Measurements from ENCODE around the gene BICD1.

The BICD1 gene

DNA sequence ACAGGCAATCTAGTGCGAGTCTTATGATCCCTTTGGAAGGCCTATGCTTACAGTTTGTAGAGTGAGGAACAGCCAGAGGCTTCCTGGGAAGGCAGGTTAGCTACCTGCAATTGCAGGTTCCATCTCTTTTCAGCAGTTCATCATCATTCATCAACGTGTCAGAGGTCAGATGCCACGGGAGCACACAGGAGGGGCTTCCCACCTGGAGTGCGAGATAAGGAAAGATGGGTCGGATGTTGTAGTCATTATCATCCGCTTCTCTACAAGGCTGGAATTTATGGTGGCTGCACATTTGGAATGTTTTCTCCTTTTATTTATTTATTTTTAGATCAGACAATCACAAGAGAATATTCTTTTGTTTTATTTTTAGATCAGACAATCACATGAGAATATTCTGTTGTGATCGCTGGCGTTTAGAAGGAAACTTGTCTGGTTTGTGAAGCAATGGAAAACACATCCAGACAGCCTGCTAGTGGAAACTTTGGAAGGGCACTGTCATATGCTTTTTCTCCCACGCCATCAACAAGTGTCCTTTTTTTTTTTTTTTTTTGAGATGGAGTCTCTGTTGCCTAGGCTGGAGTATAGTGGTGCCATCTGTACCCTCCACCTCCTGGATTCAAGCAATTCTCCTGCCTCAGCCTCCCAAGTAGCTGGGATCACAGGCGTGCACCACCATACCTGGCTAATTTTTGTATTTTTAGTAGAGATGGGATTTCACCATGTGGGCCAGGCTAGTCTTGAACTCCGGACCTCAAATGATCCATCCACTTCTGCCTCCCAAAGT is 1.9 kb upstream of the BICD1 start:
- no peak for DNase-seq

DNA sequence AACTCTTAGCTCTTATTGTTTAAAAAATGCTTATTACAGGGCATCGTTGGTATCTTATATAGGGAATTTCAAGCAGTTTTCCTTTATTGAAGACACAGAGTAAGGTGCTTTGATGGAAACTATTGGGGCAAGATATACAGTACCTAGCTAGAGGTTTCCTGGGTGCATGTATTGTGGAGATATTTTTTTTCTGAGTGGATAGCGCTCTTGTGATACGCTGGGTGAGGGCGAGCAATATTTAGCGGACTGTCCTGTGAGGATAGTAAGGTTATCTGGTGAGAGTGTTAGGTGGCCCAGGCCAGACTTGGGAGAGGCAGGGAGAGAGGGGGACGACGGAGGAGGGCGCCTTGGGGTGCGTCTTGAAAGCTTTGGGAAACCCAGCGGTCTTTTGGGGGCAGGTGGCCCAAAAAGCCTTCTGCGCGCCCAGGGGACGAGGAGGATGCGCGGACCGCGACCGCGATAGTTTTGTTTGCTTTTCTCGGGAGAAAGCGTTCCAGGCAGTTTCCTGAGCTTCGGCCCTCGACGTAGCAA is 596 bp upstream of the BICD1 start:
- DNase-seq: no peak

DNA sequence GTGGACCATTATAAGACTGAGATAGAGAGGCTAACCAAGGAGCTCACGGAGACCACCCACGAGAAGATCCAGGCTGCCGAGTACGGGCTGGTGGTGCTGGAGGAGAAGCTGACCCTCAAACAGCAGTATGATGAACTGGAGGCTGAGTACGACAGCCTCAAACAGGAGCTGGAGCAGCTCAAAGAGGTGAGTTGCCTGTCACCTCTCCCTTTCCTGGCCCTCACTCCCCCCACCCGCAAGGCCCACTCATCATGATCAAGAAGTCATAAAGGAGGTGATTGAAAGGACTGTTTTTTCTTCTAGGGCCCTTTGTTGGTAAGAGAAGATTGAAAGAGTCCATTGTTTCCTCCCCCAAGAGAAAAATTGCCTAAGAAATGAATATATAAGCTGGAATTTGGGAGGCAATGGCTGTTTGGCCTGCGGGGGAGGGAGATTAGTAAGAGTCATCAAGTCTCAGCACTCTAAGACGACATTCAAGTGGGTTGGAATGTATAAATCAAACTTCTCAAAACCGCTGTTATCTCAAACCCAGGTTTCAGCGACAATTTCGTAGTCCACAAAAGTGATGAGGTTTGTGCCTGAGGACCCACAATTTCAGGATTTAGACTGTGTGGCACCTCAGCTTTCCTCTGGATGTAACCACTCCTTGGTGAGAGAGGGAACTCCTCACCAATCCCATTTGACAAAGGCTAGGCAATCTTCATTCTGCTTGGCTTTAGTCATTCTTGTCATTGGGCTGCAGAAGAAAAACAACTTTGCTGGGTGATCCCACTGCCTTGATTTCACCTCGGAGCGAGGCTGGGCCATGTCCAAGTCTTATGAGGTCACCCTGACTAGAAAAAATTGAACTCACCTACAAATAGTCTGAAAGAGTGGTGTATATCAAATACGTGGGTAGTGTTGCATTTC is 966 bp downstream of the BICD1 start:
- DNase-seq: no peak

DNA sequence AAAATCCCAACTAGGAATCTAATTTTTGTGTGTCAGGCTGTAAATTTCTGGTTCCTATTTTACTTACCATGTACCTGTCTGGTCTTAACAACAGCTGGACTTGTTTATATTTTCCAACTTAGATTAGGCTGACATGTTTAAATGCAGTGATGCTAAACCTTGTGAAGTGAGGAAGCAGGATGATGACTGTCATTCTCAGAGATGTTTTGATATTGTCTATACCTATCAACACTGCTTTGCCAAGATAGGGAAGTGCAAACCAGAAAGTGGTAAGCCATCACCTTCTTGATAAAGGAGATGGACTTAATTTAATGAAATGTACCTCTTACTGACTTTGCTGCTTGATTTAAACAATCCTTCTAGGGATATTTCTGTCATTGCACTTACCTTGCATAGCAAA is 2.1 kb downstream of the BICD1 start:
- DNase-seq: no peak

DNA sequence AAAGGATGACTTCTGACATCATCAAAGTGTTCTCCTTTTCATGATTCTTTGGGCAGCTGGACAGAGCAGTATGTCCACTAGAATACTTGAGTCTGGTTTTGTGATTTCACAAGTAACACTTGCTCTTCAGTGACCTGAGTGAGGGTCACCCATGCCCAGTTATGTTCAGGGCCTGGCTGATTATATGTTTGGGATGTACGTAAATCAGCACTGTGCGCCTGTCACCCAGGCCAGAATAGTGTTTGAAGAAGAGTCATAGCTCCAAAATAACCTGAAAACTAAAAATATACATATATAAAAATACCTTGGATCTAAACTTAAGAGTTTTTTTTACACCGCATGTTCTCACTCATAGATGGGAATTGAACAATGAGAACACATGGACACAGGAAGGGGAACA is 3.8 kb downstream of the BICD1 start:
- DNase-seq: no peak

DNA sequence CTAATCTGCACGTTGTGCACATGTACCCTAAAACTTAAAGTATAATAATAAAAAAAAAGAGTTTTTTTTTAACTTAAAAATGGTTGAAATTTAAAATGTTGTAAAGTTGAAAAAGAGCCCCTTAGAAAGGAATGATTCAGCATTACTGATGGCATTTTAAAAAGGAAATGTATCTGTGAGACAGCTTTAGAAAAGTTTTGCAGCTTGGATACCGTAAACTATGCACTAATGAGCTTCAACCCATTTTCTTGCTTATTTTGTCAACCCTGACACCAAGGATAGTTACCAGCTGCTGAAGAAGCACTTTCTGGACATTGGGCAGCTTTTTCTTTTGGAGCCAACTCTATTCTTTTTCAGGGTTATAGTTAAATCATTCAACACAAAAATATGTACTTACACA is 4.3 kb downstream of the BICD1 start:
- DNase-seq: no peak

DNA sequence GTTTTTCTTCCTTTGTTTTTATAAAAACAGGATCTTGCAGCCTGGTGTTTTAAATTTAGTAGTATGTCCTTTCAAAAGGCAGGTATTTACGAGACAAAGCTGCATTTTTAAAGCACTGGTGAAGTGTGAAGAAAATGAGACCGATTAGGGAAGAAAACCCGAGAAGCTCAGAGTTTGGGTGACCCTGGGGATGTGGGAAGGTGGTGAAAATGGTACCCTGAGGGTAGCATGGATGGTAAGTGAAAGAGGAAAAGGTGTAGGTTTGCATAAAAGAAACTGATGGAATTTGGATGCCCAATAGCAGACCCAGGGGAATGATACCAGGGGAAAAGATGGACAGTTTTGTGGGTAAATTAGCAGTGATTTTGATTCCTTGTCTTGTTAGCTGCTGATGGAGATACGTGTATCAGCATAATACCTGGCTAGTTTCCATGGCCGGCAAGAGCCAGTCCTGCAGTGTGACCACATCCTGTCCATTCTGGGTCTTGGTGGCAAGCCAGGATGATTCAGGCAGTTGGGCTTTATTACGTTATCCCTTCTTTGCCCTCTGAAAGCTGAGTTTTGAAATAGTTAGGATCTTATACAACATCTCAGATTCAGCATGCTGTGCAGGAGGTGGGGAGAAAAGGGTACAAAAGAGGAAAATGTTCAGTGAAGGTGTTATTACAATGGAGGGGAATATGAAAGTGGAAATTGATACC is 8.9 kb downstream of the BICD1 start:
- no peak for DNase-seq

DNA sequence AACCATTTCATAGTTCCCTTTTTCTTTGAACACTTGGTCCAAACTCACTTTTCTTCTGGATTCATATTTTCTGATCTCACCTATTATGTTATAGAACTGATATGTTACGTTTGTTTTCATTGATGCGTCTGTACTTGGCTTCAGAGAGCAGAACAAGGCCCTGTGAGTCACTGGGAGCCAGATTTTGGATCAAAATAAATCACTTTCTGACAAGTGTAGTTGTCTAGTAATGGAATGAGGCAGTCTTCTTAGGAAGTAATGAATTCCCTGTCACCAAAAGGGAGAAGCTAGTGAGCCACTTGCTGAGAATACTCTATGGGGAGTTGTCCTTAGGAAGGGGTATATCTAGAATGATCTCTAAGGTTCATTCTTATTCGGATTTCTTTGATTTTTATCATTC is 10.2 kb downstream of the BICD1 start:
- no peak for DNase-seq

DNA sequence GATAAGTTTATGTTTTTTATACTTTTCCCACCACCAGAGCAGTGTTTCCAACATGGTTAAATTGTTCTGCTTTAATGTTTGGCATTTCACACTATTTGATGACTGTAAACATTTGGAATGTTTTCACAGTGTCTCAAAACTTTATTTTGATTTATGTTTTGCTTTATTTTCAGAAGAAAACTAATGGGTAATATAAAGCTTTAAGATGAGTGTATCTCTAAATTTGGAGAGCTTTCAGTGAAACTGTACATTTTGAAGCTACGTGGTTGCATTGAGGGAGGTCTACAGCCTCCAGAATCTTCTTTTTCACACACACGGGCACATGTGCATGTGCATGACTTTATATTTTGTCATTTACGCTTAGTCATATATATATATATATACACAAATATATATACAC is 10.7 kb downstream of the BICD1 start:
- no peak for DNase-seq

DNA sequence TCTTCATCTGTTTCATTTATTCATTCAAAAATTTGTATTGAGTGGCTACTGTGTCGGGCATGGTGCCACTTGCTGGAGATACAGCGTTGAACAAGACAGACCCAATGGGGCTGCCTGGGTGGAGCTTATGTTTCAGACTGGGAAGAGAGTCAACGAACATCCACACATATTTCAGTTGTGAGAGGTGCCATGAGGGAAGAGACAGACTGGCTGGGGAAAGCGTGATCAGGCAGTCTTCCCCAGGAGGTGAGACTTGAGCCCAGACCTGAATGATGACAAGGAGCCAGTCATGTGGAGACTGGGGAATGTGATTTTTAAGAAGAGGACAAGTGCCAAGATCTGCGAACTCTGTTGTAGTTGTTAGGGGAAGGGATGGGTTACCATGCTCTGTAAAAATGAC is 12.2 kb downstream of the BICD1 start:
- DNase-seq: no peak

DNA sequence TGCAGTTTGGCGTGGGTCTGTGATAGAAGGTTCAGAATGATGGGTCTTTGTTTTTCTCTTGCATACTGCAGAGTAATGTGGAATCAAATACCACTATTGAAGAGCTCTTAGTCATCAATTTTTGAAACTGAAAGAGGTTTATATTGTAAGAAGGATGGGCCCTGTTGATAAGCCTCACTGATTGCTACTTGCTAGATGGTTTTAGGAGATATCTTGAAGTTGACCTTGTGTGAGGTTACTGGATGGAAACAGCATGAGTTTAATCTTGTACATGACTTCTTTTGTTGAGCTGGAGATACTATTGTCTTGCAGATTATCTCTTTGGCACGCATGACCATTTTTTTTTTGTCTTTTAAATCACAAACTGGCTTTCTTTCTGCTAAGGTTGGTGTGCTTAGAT is 13.8 kb downstream of the BICD1 start:
- no peak for DNase-seq

DNA sequence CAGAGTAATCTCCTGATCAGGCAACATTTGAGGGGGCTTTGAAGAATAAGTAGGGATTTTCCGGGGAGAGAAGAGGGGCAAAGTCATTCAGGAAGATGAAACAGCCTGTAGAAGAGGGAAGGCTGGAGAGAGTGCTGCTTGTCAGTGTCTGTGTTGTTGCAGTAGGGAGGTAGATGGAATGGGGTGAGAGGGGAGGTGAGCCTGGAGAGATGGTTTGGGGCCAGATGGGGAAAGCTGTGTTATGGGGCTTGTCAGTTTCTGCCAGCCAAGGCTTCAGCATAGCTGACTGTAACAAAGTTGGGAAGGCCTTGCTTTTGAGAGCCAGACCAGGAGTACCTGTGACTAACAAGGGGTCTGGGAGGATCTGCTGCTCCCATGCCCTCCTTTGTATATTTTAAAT is 18.0 kb downstream of the BICD1 start:
- DNase-seq: no peak

DNA sequence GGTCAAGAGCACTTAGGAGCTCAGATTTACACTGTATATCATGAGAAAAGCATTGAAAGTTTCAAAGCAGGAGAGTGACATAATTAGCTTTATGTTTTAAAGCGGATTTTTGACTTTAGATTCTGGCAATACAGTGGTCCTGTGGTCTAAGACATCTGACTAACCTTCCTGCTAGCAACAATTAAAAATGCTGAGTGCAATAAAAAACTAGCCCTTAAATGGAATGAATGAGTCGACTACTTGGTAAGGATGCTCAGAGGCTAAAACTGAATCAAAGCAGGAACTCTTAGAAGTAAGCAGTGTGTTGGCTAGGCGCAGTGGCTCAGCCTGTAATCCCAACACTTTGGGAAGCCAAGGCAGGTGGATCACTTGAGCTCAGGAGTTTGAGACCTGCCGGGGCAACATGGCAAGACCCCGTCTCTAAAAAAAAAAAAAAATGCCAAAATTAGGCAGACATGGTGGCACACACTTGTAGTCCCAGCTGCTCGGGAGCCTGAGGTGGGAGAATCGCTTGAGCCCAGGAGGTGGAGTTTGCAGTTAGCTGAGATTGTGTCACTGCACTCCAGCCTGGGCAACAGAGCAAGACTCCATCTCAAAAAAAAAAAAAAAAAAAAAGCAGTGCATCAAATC is 18.9 kb downstream of the BICD1 start:
- no peak for DNase-seq

DNA sequence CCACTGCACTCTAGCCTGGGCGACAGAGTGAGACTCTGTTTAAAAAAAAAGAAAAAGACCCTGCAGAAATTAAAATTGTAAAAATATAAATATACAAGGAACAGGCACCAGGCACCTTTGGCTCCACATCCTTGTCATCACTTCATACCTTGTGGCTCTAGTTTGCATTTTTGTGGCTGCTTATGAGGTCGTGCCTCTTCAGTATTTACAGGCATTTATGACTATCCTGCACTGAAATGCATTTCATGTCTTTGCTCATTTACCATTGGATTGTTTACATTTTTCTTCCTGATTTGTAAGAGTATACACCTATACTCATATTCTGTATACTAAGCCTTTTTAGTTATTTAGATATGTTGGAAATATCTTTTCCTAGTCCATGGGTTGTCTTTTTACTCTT is 20.1 kb downstream of the BICD1 start:
- DNase-seq: no peak

DNA sequence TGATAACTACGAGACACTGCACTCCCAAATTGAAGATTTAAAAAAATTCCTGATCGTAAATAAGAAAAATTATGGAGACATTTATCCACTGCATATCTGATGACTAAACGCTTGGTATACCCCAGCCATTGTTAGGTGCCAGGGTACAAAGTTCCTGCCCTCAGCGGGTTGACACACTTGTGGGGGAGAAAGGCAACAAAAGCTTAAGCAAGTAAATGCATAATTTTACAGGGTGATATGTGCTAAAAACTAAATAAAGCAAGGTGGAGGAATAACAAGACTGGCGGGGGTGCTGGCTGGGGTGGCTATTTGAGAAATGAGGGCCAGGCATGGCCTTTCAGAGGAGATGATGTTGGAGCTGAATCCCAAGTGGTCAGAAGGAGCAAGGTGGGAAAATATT is 25.0 kb downstream of the BICD1 start:
- DNase-seq: no peak

DNA sequence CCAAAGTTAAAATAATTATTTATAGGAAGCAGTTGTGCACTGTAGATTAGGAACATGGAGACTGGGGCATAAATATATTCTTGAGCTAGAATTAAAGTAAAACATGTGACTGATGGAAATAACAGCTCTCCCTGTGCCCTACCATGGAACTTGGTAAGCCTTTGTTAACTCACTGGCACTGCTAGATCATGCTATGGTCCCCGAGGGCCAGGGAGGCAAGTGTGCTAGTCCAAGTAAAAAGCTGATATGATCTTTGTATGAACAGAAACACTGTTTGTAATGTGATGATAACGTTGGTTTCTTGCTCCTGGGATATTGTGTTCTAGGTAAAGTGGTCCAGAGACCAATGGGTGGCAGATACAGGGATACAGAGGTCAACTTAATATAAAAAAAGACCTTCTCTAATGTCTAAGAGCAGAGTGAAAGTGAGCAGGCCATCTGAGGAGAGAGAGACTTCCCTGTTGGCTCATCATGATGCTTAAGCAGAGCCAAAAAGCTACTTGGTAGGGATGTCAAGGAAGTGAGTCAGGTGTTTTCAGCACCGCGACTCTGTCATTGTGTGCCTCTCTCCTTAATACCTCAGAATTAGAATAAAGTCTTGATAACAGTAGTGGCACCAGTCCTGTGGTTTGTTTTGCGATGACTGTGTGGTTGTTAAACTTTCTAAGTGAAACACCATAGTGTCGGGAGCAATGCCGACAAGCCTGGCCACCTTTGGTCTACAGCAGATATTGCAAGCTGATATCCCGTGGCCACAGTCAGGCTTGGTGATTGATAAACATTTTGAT is 27.6 kb downstream of the BICD1 start:
- DNase-seq: no peak

DNA sequence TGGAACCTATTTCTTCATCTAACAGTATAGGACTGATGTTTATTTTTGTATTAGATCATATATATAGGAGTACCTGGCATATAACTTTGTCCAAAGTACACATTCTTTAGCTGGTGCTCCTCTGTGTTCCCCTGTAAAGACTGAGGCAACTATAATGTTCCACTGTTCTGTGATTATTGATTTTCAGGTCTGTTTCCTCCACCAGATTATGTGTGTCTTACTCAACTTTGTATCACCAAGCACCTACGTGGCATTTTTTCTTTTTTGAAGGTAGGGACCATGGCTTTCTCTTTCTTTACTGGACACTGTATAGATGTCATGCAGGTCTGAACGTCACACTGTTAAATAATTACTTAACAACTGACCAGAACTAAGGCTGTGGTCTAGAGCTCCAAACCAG is 29.3 kb downstream of the BICD1 start:
- no peak for DNase-seq

DNA sequence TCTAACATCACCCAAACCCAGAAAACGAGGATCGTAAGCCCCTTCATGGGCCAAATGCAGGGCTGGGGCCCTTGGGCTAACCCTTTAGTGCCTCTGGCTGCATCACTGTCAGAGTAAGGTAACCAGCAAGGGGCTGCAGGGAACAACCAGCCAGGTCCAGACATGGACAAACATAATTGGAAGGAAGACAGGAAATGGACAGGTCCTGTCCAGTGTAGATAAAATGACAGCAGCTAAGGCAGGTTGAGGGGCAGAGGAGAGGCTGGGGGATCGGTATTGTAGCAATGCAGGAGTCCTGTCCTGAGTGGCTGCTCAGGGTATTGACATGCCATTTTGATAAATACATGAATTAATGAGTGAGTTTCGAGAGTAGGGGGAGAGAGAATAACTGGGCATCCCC is 29.8 kb downstream of the BICD1 start:
- no peak for DNase-seq

DNA sequence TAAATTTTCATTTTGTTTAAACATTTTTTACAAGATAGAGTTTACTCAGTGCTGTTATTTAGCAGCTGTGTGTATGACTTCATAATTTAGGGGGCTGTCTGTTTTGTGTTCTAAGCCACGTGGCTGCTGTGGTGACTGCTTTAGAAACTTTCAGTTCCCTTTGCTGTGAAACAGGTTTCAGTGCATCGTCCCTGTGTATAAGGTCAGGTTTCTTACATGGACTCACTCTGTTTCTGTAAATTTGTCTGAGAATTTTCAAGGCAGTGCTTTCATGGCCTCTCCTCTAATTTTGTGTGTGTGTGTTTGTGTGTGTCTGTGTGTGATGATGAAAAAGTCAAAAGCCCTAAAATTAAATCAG is 32.4 kb downstream of the BICD1 start:
- peak; percentile 17 for DNase-seq

DNA sequence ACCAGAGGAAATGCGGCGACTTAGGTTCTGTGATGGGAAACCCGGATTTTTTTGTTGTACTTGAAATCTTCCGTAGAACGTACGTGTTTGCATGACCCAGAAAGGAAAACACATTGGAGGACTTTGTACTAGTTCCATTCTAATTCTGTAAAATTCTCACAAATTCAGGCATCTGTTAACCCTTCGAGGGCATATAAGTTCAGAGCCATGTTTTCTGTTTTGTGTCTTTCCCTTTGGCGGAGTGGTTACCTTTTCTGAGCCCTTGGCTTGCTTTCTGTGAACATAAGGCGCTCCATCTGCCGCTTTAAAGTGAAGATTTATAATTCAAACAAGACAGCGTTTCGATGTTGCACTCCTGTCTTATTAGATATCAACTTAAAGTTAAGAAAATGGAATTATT is 34.2 kb downstream of the BICD1 start:
- DNase-seq: no peak

DNA sequence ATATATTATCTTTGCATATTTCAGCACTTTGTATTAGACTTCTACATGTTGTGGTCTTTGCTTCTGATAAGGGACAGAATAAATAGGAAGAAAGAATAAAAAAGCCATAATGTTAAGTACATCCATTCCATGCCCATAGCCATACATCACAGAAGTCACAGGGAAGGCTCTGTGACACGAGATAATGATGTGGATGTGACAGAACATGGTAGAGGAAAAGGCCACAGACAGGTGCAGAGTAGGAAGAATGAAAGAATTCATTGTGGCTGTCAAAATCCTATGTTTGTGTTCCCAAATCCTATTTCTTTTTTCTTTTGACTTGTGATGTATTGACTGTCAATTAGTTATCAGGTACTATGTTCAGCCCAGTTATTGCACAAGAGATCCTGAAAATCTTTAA is 38.4 kb downstream of the BICD1 start:
- no peak for DNase-seq

Measured in SIG-M5 (cell line).